Astrocyte of the spinal cord (primary cell): ENCODE results near the gene ARID3A.

Experiments used
- DNase-seq: peaks from one replicate; pipeline ENCODE4 v3.0.0; 2011; ENCODE audit warnings: low read depth, low spot score
- H3K4me3 ChIP-seq: 2 replicates; pipeline ENCODE4 v1.5.1; 2011; ENCODE audit warnings: low read depth, mild to moderate bottlenecking, low read length, moderate library complexity
- in situ Hi-C: cut with HindIII; loops from 2 replicates; pipeline ENCODE4 v1.10.0; 2017; ENCODE audit warnings: low sequenced_read_pairs
- TF ChIP-seq, protein P1 (sequence below): IDR thresholded peaks from 2 replicates; pipeline ENCODE4 v1.5.1; 2012; ENCODE audit warnings: low read depth, mild to moderate bottlenecking, low read length, inconsistent platforms

The ARID3A gene

DNA sequence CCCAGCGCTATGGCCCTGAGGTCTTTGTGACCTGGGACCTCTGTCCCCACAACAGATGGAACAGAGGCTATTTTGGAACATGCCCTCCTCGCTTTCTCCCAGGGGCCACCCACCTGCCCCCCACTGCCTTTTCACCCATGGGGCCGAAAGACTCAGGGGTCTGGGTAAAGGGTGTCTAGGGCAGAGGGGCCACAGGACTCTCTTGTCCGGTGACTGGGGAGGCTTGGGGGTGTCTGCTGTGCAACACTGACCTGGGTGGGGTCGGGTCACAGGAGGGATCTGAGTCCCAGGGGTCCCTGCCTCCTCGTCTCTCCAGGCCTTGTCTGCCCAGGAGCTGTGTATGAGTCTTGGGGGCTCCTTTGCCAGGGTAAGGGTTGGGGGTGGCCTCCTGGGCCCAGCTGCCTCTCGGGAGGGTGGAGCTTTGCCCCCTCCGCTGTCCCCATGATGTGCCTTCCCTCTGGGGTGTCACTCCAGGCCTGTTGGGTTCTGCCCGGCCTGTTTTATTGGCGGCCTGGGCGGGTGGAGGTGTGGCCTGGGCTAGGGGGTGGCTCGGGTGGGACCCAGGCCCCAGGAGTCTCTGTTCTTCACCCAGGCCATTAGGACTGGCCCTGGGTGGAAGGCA, 2.1 kb downstream of the ARID3A start:
- peak overlapping the region; percentile 92 for H3K4me3 ChIP-seq

DNA sequence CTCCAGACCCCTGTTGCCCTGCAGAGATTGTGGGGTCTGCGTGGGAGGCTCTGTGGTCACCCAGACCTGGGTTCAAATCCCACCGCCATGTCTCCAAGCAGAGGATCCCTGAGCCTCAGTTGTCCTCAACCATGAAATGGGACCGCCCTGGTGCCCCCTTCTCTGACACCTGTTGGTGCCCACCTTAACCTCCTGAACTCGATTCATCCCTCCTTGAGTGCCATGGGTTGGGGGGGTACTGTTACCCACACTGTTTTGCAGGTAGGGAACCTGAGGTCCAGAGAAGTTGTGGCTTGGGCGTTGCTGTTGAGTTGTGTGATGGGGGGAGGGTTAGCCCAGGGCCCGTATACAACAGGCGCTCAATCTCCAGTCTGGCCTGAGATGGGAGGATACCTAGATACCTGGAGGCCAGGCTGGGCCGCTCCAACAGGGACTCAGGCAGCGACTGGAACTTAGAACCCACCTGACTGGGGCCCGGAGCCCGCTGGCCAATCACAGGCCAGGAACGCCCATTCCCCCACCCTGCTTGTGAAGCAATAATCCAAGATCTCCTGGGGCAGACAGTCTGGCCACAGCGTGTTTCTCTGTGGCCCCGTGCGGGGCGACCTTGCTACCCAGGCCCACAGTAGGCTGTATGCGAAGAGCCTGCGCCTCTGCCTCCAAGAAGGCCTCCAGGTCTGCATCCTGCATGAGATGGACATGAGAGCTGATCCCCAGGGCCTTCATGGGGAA, 2.8 kb downstream of the ARID3A start:
- no peak overlapping the region for H3K4me3 ChIP-seq
- in situ Hi-C loops: no loop called here
- TF ChIP-seq, protein P1, sequence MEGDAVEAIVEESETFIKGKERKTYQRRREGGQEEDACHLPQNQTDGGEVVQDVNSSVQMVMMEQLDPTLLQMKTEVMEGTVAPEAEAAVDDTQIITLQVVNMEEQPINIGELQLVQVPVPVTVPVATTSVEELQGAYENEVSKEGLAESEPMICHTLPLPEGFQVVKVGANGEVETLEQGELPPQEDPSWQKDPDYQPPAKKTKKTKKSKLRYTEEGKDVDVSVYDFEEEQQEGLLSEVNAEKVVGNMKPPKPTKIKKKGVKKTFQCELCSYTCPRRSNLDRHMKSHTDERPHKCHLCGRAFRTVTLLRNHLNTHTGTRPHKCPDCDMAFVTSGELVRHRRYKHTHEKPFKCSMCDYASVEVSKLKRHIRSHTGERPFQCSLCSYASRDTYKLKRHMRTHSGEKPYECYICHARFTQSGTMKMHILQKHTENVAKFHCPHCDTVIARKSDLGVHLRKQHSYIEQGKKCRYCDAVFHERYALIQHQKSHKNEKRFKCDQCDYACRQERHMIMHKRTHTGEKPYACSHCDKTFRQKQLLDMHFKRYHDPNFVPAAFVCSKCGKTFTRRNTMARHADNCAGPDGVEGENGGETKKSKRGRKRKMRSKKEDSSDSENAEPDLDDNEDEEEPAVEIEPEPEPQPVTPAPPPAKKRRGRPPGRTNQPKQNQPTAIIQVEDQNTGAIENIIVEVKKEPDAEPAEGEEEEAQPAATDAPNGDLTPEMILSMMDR: no peak
- DNase-seq: no peak

More for the DNA sequence above, 2.1 kb downstream of the ARID3A start:
- TF ChIP-seq, protein P1: no peak
- in situ Hi-C loops: no loop called here
- DNase-seq: no peak

DNA sequence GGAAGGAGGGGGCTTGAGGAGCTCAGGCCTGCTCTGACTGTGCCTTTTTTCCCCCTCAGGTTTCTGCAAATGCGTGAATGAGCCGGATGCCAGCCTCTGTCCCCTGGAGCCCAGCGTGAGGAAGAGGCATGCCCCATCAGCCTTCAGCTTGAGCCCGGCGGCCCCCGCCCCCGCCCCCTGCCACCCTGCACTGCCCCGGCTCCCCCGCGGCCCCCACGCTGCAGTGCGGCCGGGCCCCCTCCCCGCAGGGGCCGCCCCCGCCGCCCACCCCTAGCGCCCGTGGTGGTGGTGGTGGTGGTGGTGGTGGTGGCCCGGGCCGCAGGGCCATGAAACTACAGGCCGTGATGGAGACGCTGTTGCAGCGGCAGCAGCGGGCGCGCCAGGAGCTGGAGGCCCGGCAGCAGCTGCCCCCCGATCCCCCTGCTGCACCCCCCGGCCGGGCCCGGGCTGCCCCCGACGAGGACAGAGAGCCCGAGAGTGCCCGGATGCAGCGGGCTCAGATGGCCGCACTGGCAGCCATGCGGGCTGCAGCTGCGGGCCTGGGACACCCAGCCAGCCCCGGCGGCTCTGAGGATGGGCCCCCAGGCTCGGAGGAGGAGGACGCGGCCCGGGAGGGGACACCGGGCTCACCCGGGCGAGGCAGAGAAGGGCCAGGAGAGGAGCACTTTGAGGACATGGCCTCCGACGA, 3.5 kb downstream of the ARID3A start:
- no peak for DNase-seq
- in situ Hi-C loops: no loop called here
- H3K4me3 ChIP-seq: no peak overlapping the region
- TF ChIP-seq, protein P1: no peak

DNA sequence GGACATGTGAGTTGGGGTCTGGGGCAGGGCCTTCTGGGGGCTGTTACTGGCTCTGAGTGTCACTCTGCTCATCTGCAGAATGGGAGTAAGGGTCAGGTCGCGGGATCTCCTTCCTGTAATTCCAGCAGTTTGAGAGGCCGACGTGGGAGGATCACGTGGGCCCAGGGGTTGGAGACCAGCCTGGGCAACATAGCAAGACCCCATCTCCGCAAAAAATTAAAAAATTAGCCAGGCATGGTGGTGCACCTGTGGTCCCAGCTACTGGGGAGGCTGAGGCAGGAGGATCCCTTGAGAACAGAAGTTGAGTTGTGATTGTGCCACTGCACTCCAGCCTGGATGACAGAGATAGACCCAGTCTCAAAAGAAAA, 4.0 kb downstream of the ARID3A start:
- DNase-seq: no peak
- in situ Hi-C loops: no loop called here
- no peak overlapping the region for H3K4me3 ChIP-seq
- TF ChIP-seq, protein P1: no peak

DNA sequence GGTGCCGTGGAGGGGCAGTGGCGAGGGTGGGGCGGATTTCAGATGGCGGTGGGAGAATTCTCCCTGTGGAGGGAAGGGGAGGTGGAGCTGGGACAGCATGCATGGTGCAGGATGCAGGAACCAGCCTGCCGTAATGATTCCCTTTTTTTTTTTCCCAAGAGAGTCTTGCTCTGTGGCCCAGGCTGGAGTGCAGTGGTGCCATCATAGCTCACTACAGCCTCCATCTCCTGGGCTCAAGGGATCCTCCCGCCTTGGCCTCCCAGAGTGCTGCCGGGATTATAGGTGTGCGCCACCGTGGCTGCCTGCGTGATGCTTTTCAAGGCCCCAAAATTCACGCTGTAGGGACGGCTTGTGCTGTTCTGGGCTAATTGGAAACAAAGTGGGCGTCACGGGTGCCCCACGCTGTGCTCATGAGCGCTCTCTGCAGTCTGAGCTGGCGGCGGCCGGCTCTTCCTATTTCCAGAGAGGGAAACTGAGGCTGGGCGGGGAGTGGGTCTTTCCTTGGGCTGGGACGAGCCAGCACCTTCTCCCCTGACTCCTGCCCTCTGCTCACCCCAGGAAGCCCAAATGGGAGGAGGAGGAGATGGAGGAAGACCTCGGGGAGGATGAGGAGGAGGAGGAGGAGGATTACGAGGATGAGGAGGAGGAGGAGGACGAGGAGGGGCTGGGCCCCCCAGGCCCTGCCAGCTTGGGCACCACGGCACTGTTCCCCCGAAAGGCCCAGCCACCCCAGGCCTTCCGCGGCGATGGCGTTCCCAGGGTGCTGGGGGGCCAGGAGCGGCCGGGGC, 6.2 kb downstream of the ARID3A start:
- TF ChIP-seq, protein P1: no peak
- no peak overlapping the region for H3K4me3 ChIP-seq
- in situ Hi-C loops: no loop called here
- DNase-seq: no peak
